Vagina (tissue), 2 donors: ENCODE data around the gene SRR. TPM values are rescaled to one million over a fixed set of nuclear protein-coding genes. Genes with fewer than 3 reads are reported as not detected.
A peak's percentile ranks its signal among the peaks of the same experiment; 100 is the strongest.

Experiments
- DNase-seq, 2 donors: peaks; one replicate each; pipeline ENCODE4 v3.0.0-alpha.2; 2017; ENCODE audit errors: extremely low spot score in 2 of 2
- H3K27ac ChIP-seq: fragments of 200-600 bp; sonication (generic); one replicate; pipeline ENCODE4 v1.5.1; 2019
- H3K27me3 ChIP-seq: fragments of 200-600 bp; sonication (generic); one replicate; pipeline ENCODE4 v1.5.1; 2019
- H3K36me3 ChIP-seq, 2 donors: fragments of 200-600 bp; sonication (generic); one replicate each; pipeline ENCODE4 v1.5.1; 2017 to 2019
- H3K4me1 ChIP-seq: fragments of 200-600 bp; sonication (generic); one replicate; pipeline ENCODE4 v1.5.1; 2019
- H3K4me3 ChIP-seq, 2 donors: fragments of 200-600 bp; sonication (generic); 1 replicate in 1 of 2; 2 replicates in 1 of 2; pipeline ENCODE4 v1.5.1; 2016 to 2019
- H3K9me3 ChIP-seq: fragments of 200-600 bp; sonication (generic); one replicate; pipeline ENCODE4 v1.5.1; 2019
- POLR2A ChIP-seq, 2 donors: fragments of 450-650 bp; IDR thresholded peaks; one replicate each; pipeline ENCODE4 v1.6.1; 2017; ENCODE audit warnings: antibody characterized with exemption in 2 of 2, mild to moderate bottlenecking in 2 of 2, moderate library complexity in 2 of 2
- POLR2AphosphoS5 ChIP-seq, 2 donors: sonication (generic); formaldehyde crosslinking; IDR thresholded peaks; one replicate each; pipeline ENCODE4 v1.9.0; 2017; ENCODE audit warnings: antibody characterized with exemption in 2 of 2, mild to moderate bottlenecking in 2 of 2, low read depth in 1 of 2; ENCODE audit not compliant: insufficient read depth in 1 of 2
- intact Hi-C: fragments of 100-400 bp; cut with DNase I; formaldehyde crosslinking; loops from one replicate; pipeline ENCODE4 v1.15.1; 2023
- total RNA-seq: library from RNA; depleted of rRNA; stranded (reverse); fragments of >200 nt; gene quantifications from one replicate; pipeline ENCODE4 v1.2.3, GENCODE V29; 2016
- TF ChIP-seq, protein P1 (sequence below), 3 experiments: fragments of 450-650 bp in 2 of 3; fragments of 200-600 bp in 1 of 3; sonication (generic) in 1 of 3; IDR thresholded peaks; one replicate each; pipeline ENCODE4 v1.5.1; 2017 to 2019; ENCODE audit warnings: antibody characterized with exemption in 3 of 3, mild to moderate bottlenecking in 2 of 3, moderate library complexity in 2 of 3

SRR gene
- total RNA-seq, 1 donor from 2014 or later = 13.5 TPM

- H3K27me3 ChIP-seq = no peaks in the 10 kb centered on the region
- no peaks in the 10 kb centered on the region for H3K9me3 ChIP-seq
- H3K4me3 ChIP-seq = peak within 1 kb of the TSS; percentile 73 to 76
- TF ChIP-seq, protein P1, sequence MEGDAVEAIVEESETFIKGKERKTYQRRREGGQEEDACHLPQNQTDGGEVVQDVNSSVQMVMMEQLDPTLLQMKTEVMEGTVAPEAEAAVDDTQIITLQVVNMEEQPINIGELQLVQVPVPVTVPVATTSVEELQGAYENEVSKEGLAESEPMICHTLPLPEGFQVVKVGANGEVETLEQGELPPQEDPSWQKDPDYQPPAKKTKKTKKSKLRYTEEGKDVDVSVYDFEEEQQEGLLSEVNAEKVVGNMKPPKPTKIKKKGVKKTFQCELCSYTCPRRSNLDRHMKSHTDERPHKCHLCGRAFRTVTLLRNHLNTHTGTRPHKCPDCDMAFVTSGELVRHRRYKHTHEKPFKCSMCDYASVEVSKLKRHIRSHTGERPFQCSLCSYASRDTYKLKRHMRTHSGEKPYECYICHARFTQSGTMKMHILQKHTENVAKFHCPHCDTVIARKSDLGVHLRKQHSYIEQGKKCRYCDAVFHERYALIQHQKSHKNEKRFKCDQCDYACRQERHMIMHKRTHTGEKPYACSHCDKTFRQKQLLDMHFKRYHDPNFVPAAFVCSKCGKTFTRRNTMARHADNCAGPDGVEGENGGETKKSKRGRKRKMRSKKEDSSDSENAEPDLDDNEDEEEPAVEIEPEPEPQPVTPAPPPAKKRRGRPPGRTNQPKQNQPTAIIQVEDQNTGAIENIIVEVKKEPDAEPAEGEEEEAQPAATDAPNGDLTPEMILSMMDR (IDR thresholded peaks at IDR 0.05) = no peak
- TF ChIP-seq POLR2A (IDR thresholded peaks at IDR 0.05) (no peak), POLR2AphosphoS5 (IDR thresholded peaks at IDR 0.05; ENCODE audit: insufficient read depth in 1 of 2, low read depth in 1 of 2) (no peak)
- H3K36me3 ChIP-seq = peaks cover 0 to 37% of the 10 kb centered on the region in 2 donors
- intact Hi-C loops = no loop called here
- DNase-seq = no peak
- peaks cover 28% of the 10 kb centered on the region for H3K4me1 ChIP-seq
- peak within 1 kb of the TSS; percentile 94 for H3K27ac ChIP-seq
Measured at GRCh38 chr17:2336852-2337543, 33.2 kb downstream of the SRR start, which contains the start of gene SGSM2. TSS of gene SGSM2 (plus strand) at chr17:2337501. CDS start at chr17:2337689, 188 bp downstream.

DNA sequence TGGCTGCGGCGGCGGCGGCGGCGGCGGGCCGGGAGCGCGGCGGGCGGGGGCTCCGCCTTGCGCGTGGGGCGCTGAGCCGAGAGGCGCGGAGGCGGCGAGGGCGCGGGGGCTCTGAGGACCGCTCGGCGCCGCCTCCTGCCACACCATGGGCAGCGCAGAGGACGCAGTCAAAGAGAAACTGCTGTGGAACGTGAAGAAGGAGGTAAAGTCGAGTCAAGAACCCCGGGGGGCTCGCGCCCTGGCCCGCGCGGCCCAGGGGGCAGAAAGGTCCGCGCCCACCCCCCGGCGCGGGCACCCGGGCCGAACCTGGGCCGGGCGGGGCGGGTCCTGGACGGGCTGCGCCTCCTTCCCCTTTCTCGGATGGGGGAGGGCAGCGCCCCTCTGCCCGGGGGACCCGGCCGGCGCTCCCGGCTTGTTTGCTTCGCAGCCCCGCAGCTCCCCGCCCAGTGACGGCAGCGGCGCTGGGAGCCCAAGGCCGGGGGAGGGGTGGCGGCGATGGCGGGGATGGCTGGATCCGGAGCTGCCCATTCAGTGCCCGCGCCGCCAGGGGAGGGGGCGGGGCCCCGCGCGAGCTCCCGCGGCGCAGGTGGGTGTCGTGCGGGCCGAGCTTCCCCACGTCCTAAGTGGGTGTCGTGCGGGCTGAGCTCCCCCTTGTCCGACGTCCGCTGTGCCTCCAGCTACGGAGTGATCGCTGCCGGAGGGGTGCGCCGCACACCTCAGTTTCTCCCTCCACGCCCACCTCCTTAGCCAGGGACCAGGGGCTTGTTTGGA, 34.0 kb downstream of the SRR start:
- Histone ChIP-seq H3K27me3 (no peaks in the 10 kb centered on the region), H3K36me3 (peaks cover 0 to 34% of the 10 kb centered on the region in 2 donors), H3K27ac (peak overlapping the region; percentile 94), H3K4me3 (peak overlapping the region; percentile 73 to 76), H3K4me1 (peaks cover 28% of the 10 kb centered on the region), H3K9me3 (no peaks in the 10 kb centered on the region)
- TF ChIP-seq POLR2AphosphoS5 (IDR thresholded peaks at IDR 0.05; ENCODE audit: insufficient read depth in 1 of 2, low read depth in 1 of 2) (peak in 1 of 2 donors; percentile 29), POLR2A (IDR thresholded peaks at IDR 0.05) (peak in 1 of 2 donors; percentile 10)
- TF ChIP-seq, protein P1 (IDR thresholded peaks at IDR 0.05) = no peak
- intact Hi-C loops = no loop called here
- DNase-seq = no peak

DNA sequence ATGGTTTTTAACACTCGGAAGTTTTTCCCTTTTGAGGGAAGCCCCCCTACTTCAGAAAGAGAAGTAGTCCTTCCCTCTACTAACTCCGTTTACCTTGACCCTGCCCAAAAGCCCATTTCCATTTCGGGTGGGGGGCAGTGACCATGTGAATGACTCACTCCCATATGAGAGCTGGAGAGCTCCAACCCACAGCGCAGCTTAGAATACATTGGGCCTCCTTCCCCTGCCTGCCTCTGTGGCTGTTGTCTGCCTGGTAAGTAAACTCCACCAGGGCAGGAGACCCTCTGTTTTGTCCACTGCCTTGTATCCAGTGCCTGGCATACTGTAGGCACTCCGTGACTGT, 34.5 kb downstream of the SRR start:
- intact Hi-C loops = no loop called here
- no peaks in the 10 kb centered on the region for H3K27me3 ChIP-seq
- TF ChIP-seq POLR2AphosphoS5 (IDR thresholded peaks at IDR 0.05; ENCODE audit: insufficient read depth in 1 of 2, low read depth in 1 of 2) (no peak), POLR2A (IDR thresholded peaks at IDR 0.05) (no peak)
- TF ChIP-seq, protein P1 (IDR thresholded peaks at IDR 0.05) = no peak
- peaks cover 0 to 28% of the 10 kb centered on the region in 2 donors for H3K36me3 ChIP-seq
- peaks cover 28% of the 10 kb centered on the region for H3K4me1 ChIP-seq
- DNase-seq = no peak
- H3K4me3 ChIP-seq = peak overlapping the region; percentile 73 to 76
- H3K27ac ChIP-seq = peak overlapping the region; percentile 94
- H3K9me3 ChIP-seq = no peaks in the 10 kb centered on the region

DNA sequence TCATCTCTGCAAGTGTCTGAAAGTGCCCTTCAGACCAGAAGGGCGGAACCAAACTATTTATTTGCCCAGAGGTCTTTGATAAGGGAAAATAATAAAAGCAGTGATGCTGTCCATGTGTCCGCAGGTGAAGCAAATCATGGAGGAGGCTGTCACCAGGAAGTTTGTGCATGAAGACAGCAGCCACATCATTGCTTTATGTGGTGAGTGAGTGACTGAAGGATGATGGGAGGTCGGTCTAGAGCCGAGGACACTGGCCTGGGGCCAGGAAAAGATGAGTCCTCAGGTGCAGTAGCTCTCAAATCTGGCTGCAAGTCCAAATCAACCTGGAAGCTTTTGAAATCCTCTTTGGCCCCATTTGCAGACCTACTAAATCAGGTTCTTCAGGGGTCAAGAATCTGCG, 39.7 kb downstream of the SRR start:
- TF ChIP-seq, protein P1 (IDR thresholded peaks at IDR 0.05) = no peak
- TF ChIP-seq POLR2AphosphoS5 (IDR thresholded peaks at IDR 0.05; ENCODE audit: insufficient read depth in 1 of 2, low read depth in 1 of 2) = no peak
- TF ChIP-seq POLR2A (IDR thresholded peaks at IDR 0.05) = no peak
- Histone ChIP-seq H3K27ac (no peak overlapping the region), H3K4me3 (no peak overlapping the region), H3K27me3 (no peaks in the 10 kb centered on the region), H3K36me3 (peaks cover 0 to 16% of the 10 kb centered on the region in 2 donors), H3K4me1 (peaks cover 10% of the 10 kb centered on the region), H3K9me3 (no peaks in the 10 kb centered on the region)
- intact Hi-C loops = no loop called here
- DNase-seq = no peak
